IPS-20b (cell line): ENCODE measurements around the gene ZIC5.
A peak's percentile ranks its signal among the peaks of the same experiment; 100 is the strongest.

Experiments
- H3K27ac ChIP-seq: one replicate; pipeline ENCODE4 v1.5.1; 2013; ENCODE audit warnings: low read length
- H3K27me3 ChIP-seq: 2 replicates; pipeline ENCODE4 v1.6.1; 2013; ENCODE audit warnings: mild to moderate bottlenecking, low read length, inconsistent platforms; ENCODE audit not compliant: insufficient read depth
- H3K36me3 ChIP-seq: 2 replicates; pipeline ENCODE4 v1.6.1; 2013; ENCODE audit warnings: low read depth, mild to moderate bottlenecking, inconsistent platforms, low read length, moderate library complexity; ENCODE audit not compliant: insufficient read depth
- H3K4me1 ChIP-seq: 2 replicates; pipeline ENCODE4 v1.6.1; 2013; ENCODE audit warnings: mild to moderate bottlenecking, control low read depth, inconsistent platforms, low read length, moderate library complexity; ENCODE audit not compliant: insufficient read depth
- H3K4me3 ChIP-seq: 2 replicates; pipeline ENCODE4 v1.5.1; 2013; ENCODE audit warnings: mild to moderate bottlenecking, low read length, inconsistent platforms
- H3K9ac ChIP-seq: 2 replicates; pipeline ENCODE4 v1.6.1; 2013; ENCODE audit warnings: low read depth, mild to moderate bottlenecking, inconsistent platforms, low read length, moderate library complexity
- H3K9me3 ChIP-seq: 2 replicates; pipeline ENCODE4 v1.6.1; 2013; ENCODE audit warnings: mild to moderate bottlenecking, low read depth, low read length, inconsistent platforms; ENCODE audit not compliant: insufficient read depth

ZIC5 gene

DNA sequence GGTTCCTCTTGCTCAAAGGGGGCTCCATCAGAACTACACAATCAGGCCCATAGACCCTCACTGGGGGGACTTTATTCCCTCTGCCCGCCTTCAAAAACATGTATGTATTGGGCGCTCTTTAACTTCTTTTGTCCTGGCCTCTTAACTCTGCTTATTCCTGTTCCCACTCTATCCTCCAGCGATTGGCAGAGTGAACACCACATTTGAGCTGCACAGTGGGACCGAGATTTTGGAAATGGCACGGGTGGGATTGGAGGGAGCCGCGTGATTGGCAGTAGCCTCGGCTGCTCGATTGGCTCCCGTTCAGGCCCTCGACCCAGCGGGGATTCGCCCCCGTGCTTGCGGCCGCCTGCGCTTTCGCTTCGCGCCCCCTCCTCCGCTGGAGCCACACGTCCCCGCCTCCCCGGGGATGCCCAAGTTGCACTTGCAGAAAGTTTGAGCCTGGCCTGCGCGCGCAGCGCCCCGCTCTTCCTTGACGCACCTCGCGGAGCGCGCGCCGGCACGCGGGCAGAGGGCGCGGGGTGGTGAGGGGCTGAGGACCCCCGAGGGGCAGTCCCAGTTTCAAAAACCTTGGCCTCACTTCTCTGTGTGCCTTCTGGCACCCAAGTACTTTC is at the start of gene ZIC5:
TSS of gene ZIC5 (minus strand) at position 192 of the 614 bp plus-strand sequence. CDS start at position 28, 164 bp downstream.
- Histone ChIP-seq H3K4me3 (peak within 1 kb of the TSS; percentile 94), H3K9me3 (no peaks in the 10 kb centered on the region), H3K9ac (peak within 1 kb of the TSS; percentile 79; the same call in 1 of the 2 replicates), H3K27ac (peak within 1 kb of the TSS; percentile 18), H3K4me1 (peaks cover 43% of the 10 kb centered on the region; the same call in 1 of the 2 replicates), H3K36me3 (peaks cover 27% of the 10 kb centered on the region), H3K27me3 (peaks cover 64% of the 10 kb centered on the region)

GRCh38 chr13:100019780-100020356 is 48.3 kb upstream of the ZIC5 start:
- H3K9ac ChIP-seq: no peak overlapping the region
- H3K27me3 ChIP-seq: no peaks in the 10 kb centered on the region
- H3K4me3 ChIP-seq: no peak overlapping the region
- H3K9me3 ChIP-seq: no peaks in the 10 kb centered on the region
- no peak overlapping the region for H3K27ac ChIP-seq
- no peaks in the 10 kb centered on the region for H3K36me3 ChIP-seq
- no peaks in the 10 kb centered on the region for H3K4me1 ChIP-seq

GRCh38 chr13:100014621-100015020 is 43.1 kb upstream of the ZIC5 start:
- no peaks in the 10 kb centered on the region for H3K27me3 ChIP-seq
- no peak overlapping the region for H3K27ac ChIP-seq
- no peaks in the 10 kb centered on the region for H3K4me1 ChIP-seq
- no peaks in the 10 kb centered on the region for H3K9me3 ChIP-seq
- no peak overlapping the region for H3K4me3 ChIP-seq
- H3K36me3 ChIP-seq: no peaks in the 10 kb centered on the region
- H3K9ac ChIP-seq: no peak overlapping the region

DNA sequence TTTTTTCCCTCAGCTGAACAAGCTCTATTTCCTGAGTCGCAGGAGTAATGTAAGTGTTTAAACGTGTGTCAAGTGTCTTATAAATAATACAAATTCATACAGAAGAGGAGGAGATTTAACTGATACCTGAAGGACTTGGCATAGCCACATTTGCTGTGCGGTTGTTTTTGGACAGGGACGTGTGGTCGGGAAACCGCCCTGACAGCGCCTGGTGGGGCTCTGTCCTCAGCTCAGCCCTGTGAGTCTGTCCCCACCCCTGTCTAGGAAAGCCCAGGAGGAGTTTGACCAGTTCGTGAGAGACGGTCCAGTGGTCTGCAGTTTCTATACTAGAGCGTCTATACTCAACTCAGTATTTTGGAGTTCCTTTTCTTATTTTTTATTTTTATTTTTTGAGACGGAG is 26.7 kb upstream of the ZIC5 start:
- H3K4me1 ChIP-seq: peaks cover 30% of the 10 kb centered on the region; the same call in 1 of the 2 replicates
- no peak overlapping the region for H3K4me3 ChIP-seq
- no peaks in the 10 kb centered on the region for H3K36me3 ChIP-seq
- peaks cover 52% of the 10 kb centered on the region for H3K27me3 ChIP-seq
- no peaks in the 10 kb centered on the region for H3K9me3 ChIP-seq
- H3K9ac ChIP-seq: no peak overlapping the region
- no peak overlapping the region for H3K27ac ChIP-seq

DNA sequence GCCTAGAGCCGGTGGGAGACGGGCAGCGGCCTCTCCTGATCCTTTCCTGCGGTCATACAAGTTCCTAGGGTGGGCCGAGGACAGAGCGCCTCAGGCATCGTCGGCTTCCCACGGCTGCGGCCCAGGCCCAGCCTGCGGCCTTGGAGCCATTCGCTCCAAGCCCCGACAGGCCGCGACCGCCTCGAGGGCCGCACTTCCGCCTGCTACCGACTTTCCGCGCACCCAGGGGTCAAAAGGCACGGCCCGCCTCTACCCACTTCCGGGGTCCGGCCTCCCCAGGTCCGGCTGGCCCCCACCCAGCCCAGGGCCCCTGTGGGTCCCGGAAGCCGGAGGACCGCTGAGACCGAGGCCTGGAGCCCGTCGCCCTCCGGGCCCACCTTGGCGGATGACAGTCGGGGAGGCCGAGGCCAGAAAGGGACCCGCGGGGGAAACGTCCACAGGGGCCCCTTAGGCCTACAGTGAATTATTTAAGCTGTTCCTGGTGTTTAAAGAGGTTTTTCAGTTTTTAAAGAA is 26.2 kb upstream of the ZIC5 start:
- H3K27me3 ChIP-seq: peaks cover 57% of the 10 kb centered on the region
- peak overlapping the region; percentile 60; the same call in 1 of the 2 replicates for H3K9ac ChIP-seq
- no peaks in the 10 kb centered on the region for H3K9me3 ChIP-seq
- H3K4me3 ChIP-seq: peak overlapping the region; percentile 60; the same call in 1 of the 2 replicates
- H3K36me3 ChIP-seq: no peaks in the 10 kb centered on the region
- H3K27ac ChIP-seq: no peak overlapping the region
- peaks cover 35% of the 10 kb centered on the region; the same call in 1 of the 2 replicates for H3K4me1 ChIP-seq

GRCh38 chr13:99996381-99996973 is 24.9 kb upstream of the ZIC5 start:
- H3K4me1 ChIP-seq: peaks cover 43% of the 10 kb centered on the region; the same call in 1 of the 2 replicates
- H3K4me3 ChIP-seq: peak overlapping the region; percentile 60
- H3K9me3 ChIP-seq: no peaks in the 10 kb centered on the region
- peaks cover 70% of the 10 kb centered on the region for H3K27me3 ChIP-seq
- no peaks in the 10 kb centered on the region for H3K36me3 ChIP-seq
- H3K27ac ChIP-seq: no peak overlapping the region
- H3K9ac ChIP-seq: peak overlapping the region; percentile 60; the same call in 1 of the 2 replicates

DNA sequence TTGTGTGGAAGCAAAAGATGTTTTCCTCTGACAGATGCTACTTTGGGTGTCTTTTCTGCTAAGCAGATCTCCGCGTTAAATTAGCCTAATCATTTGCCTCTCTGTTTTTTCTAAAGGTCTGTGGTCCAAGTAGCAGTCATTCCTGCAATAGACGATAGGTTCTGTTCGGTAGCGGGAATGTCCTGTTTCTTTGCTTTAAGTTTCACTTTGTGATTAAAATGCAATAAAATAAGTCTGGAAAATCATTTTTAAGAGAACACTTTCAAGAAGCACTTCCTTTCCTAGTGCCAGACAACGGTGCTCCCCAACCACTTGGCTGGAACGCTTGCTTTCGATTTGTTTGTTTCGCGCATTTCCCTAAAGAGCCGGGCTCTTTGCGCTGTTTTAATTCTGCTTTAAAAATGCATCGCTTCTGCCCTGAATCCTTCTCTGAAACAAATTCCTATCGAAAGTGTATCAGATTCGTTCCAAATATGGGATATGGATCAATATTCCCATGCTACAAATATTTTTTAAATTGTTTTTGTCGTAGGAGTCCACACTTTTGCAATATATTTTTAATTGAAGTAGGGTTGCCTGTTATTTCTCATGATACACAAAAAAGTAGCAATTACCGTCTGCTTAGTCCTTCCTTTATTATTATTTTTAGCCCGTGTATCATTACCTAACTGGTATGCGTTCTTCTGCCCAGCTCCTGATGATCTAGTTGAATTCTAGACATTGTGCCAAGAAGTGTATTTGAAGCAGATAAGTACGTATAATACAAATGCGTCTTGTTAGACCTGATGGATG is 24.2 kb upstream of the ZIC5 start:
- H3K9ac ChIP-seq: no peak overlapping the region
- H3K27ac ChIP-seq: no peak overlapping the region
- peaks cover 44% of the 10 kb centered on the region; the same call in 1 of the 2 replicates for H3K4me1 ChIP-seq
- no peaks in the 10 kb centered on the region for H3K9me3 ChIP-seq
- peaks cover 77% of the 10 kb centered on the region for H3K27me3 ChIP-seq
- peak overlapping the region; percentile 60 for H3K4me3 ChIP-seq
- H3K36me3 ChIP-seq: no peaks in the 10 kb centered on the region

- no peaks in the 10 kb centered on the region for H3K9me3 ChIP-seq
- peak overlapping the region; percentile 60 for H3K4me3 ChIP-seq
- H3K27ac ChIP-seq: no peak overlapping the region
- peaks cover 47% of the 10 kb centered on the region; the same call in 1 of the 2 replicates for H3K4me1 ChIP-seq
- no peaks in the 10 kb centered on the region for H3K36me3 ChIP-seq
- H3K27me3 ChIP-seq: peaks cover 83% of the 10 kb centered on the region
- no peak overlapping the region for H3K9ac ChIP-seq
Measured at GRCh38 chr13:99995104-99995588, 23.6 kb upstream of the ZIC5 start.

DNA sequence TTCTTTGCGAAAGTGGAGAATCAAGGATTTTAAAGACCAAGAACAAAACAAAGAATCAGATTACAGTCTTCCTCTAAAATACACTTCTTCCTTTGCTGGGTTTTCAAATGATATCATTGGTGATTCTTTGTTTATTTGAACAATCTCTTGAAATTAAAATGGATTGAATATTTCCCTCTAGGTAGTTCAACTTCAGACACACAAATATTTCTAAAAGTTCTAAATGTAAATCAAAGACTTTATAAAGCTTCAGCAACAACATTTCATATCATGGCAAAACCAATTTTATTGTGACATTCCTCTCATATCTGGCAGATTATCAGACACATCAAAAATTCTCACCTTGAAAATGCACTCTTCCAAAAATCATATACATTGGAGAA is 23.1 kb upstream of the ZIC5 start:
- Histone ChIP-seq H3K4me1 (peaks cover 51% of the 10 kb centered on the region; the same call in 1 of the 2 replicates), H3K4me3 (no peak overlapping the region)

DNA sequence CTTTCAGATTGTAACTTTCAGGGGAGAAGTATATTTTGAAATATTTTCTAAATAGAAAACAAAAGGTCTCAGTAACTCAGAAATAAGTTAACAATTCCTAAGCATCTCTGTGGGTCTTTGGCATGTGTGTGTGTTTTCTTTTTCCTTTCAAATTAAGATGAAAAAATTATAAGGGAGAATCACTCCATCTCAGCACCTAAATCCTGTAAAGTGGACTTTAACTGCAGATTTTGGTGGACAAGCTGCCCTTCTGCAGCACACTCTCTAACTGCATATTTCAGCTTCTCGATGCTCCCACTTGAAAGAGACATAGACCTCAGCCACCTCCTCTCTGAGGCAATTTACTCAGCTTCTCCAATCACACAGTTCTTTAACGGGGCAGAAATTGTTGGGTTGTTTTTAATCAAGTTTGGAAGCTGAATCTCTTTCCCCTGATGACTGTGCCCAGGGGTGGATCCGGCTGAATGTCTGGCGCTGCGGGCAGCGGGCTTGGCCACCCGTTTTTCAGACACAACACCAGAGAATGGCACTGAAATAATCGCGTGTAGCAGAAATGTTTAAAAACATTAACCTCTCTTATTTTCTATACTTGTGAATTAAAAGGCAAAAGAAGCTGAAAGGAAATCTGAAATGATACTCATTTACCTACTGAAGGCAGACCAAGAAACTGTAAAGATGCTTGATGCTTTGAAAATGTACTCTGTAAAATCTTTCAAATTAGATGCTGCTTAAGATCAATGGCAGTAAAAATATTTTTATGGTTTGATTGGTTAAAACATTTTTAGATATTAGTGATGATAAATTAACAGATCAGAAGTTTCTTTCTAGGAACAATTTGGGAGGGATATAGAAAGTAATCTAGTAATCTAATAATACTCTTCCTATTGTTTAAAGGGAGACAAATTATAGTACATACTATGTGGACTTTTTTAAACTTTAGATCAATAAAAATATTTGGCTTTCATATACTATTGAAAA is 22.4 kb upstream of the ZIC5 start:
- Histone ChIP-seq H3K9me3 (no peaks in the 10 kb centered on the region), H3K27ac (no peak overlapping the region), H3K36me3 (no peaks in the 10 kb centered on the region), H3K27me3 (peaks cover 95% of the 10 kb centered on the region), H3K4me3 (no peak overlapping the region), H3K9ac (no peak overlapping the region), H3K4me1 (peaks cover 55% of the 10 kb centered on the region; the same call in 1 of the 2 replicates)

More for the DNA sequence above, 23.1 kb upstream of the ZIC5 start:
- Histone ChIP-seq H3K27ac (no peak overlapping the region), H3K9me3 (no peaks in the 10 kb centered on the region), H3K9ac (no peak overlapping the region), H3K27me3 (peaks cover 88% of the 10 kb centered on the region), H3K36me3 (no peaks in the 10 kb centered on the region)
